NOMO-1 (cell line): ENCODE measurements around the gene STK39.

ENCODE experiments used
- DNase-seq, 2 experiments: peaks; one replicate each; lab custom pipeline; 2025; ENCODE audit not compliant: unreplicated experiment in 2 of 2; lab: John Stamatoyannopoulos, UW

The STK39 gene

GRCh38 chr2:168210895-168211570 is 36.4 kb downstream of the STK39 start:
- peak; percentile 64 to 97 for DNase-seq

- no peak for DNase-seq
Measured at GRCh38 chr2:168210216-168210894, 37.0 kb downstream of the STK39 start.

GRCh38 chr2:168208652-168209051 is 38.7 kb downstream of the STK39 start:
- no peak for DNase-seq

- DNase-seq: no peak
Measured at GRCh38 chr2:168207851-168208250, 39.5 kb downstream of the STK39 start.

GRCh38 chr2:168203762-168204693 is 43.4 kb downstream of the STK39 start:
- no peak for DNase-seq

GRCh38 chr2:168201584-168202116 is 45.7 kb downstream of the STK39 start:
- no peak for DNase-seq

- DNase-seq: no peak
Measured at GRCh38 chr2:168200930-168201583, 46.3 kb downstream of the STK39 start.

GRCh38 chr2:168198476-168199207 is 48.8 kb downstream of the STK39 start:
- no peak for DNase-seq

GRCh38 chr2:168196764-168197180 is 50.6 kb downstream of the STK39 start:
- DNase-seq: no peak

GRCh38 chr2:168194784-168195522 is 52.4 kb downstream of the STK39 start:
- no peak for DNase-seq

- DNase-seq: peak; percentile 48 to 58
Measured at GRCh38 chr2:168192839-168193616, 54.4 kb downstream of the STK39 start.

GRCh38 chr2:168191955-168192785 is 55.2 kb downstream of the STK39 start:
- DNase-seq: no peak

- DNase-seq: no peak
Measured at GRCh38 chr2:168190590-168191336, 56.6 kb downstream of the STK39 start.

- no peak for DNase-seq
Measured at GRCh38 chr2:168189835-168190569, 57.4 kb downstream of the STK39 start.

GRCh38 chr2:168188002-168188401 is 59.4 kb downstream of the STK39 start:
- DNase-seq: no peak

GRCh38 chr2:168186452-168186851 is 60.9 kb downstream of the STK39 start:
- DNase-seq: no peak
